22Rv1 (cell line): ENCODE results near the gene ADAMTS3.
A peak's percentile ranks its signal among the peaks of the same experiment; 100 is the strongest.

ENCODE experiments used
- H3K27ac ChIP-seq: fragments of 450-650 bp; 2 replicates; pipeline ENCODE4 v1.5.1; 2017
- ZFX ChIP-seq: fragments of 450-650 bp; IDR thresholded peaks from 2 replicates; pipeline ENCODE4 v1.6.1; 2017; ENCODE audit warnings: antibody characterized with exemption, borderline replicate concordance
- TF ChIP-seq, protein P1 (sequence below): fragments of 450-650 bp; IDR thresholded peaks from 2 replicates; pipeline ENCODE4 v1.5.1; 2017; ENCODE audit warnings: mild to moderate bottlenecking

Gene ADAMTS3

DNA sequence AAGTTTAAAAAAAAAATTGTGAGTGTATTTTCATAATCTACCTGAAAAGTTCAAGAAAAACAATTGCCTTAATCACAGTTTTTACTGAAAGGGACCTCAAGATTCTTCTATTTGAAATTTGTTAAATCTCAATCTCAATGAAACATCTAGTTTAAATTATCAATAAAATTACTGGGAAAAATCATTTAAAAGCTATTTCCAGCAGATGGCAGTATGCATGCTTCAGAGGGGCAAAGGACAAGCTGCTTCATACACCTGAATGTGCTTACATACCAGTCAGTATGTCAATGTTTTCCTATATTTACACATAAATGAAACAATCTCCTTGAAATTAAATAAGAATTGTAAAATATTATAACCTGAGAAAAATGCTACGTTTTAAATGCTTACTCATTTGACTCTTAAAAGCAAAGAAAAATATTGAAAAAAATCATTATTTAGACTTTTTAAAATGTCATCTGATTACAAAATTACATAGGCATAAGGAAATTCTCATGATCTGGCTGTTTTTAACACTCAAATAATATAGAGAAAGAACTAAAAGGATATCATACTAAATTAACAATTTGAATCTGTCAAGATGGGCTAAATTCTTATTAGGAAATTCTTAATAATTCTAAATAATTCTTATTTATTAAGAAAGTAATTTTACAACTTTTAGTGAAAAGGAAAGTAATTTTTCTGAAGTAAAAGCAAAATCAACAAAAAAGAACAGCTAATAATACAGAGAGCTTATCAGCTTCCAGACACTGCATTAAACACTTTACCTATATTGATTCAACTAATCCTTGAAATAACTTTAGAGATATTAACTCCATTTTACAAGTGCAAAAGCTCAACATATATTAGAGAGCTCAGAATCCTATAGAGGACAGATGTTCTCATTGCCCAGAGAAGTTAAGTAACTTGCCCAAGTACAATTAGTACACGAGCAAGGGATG lies 242.1 kb downstream of the ADAMTS3 start:
- no peak for TF ChIP-seq ZFX
- TF ChIP-seq, protein P1, sequence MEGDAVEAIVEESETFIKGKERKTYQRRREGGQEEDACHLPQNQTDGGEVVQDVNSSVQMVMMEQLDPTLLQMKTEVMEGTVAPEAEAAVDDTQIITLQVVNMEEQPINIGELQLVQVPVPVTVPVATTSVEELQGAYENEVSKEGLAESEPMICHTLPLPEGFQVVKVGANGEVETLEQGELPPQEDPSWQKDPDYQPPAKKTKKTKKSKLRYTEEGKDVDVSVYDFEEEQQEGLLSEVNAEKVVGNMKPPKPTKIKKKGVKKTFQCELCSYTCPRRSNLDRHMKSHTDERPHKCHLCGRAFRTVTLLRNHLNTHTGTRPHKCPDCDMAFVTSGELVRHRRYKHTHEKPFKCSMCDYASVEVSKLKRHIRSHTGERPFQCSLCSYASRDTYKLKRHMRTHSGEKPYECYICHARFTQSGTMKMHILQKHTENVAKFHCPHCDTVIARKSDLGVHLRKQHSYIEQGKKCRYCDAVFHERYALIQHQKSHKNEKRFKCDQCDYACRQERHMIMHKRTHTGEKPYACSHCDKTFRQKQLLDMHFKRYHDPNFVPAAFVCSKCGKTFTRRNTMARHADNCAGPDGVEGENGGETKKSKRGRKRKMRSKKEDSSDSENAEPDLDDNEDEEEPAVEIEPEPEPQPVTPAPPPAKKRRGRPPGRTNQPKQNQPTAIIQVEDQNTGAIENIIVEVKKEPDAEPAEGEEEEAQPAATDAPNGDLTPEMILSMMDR: peak; percentile 89
- H3K27ac ChIP-seq: no peak overlapping the region

- TF ChIP-seq ZFX: no peak
- TF ChIP-seq, protein P1: no peak
- no peak overlapping the region for H3K27ac ChIP-seq
Measured at GRCh38 chr4:72325215-72325614, 243.8 kb downstream of the ADAMTS3 start.

- H3K27ac ChIP-seq: no peak overlapping the region
- no peak for TF ChIP-seq ZFX
- TF ChIP-seq, protein P1: no peak
Measured at GRCh38 chr4:72323227-72323626, 245.8 kb downstream of the ADAMTS3 start.

GRCh38 chr4:72320223-72320948 lies 248.6 kb downstream of the ADAMTS3 start:
- no peak for TF ChIP-seq ZFX
- TF ChIP-seq, protein P1: no peak
- H3K27ac ChIP-seq: no peak overlapping the region

DNA sequence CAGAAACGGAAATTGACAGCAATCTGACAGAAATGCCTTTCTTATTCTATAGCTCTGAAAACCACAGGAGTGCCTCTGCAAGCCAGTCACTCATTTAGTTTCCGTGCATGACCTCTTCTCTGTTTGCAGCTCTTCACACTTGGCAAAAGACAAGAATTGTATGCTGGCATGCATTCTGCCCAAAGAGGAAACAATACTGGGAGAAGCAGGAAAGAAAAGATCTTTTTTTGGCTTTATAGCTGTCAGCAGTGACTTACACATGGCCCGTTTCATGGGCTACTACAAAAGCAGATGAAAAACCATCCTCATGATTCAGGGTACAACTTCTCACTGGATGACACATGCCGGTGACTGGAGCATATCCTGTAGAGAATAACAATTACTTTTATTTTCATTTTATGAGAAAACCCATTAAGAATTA lies 249.4 kb downstream of the ADAMTS3 start:
- no peak overlapping the region for H3K27ac ChIP-seq
- TF ChIP-seq ZFX: no peak
- TF ChIP-seq, protein P1: no peak

DNA sequence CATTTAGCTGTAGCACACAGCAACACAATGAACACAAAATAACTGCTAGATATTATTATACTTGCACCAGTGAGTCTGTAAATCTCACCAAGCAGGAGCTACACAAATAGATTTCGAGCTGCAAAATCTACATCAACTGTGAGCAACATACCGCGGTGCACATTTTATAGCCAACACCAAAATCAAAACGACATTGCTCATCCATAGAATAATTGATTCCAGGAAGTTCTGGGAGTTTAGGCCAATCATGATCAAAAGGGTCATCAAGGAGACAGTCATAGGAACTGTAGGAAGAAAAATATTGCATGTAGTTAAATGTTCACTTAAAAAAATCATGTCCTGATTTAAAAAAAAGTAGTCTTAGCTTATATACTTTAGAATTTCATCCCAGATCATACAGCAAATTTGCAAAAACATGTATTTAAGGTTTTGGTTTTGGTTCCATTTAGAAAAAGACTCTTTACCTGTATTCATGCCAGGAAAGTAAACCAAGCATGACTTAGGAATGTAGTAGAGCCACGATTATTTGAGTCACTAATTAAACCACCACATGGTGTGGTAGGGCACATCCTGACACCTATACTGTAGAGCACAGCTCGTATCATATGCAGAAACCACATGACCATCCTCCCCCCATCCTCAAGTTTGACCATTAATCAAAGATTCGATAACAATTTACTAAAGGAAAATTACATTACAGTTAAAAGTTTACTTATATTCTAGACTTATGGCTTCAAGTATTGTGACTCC lies 250.4 kb downstream of the ADAMTS3 start:
- TF ChIP-seq ZFX: no peak
- TF ChIP-seq, protein P1: no peak
- H3K27ac ChIP-seq: no peak overlapping the region
